ENCODE measurements around the gene ADGRL1.

ADGRL1 gene

GRCh38 chr19:14107581-14108461 lies 98.1 kb downstream of the ADGRL1 start:
- DNase-seq = no peak

- DNase-seq = no peak
These were observed 99.1 kb downstream of the ADGRL1 start for GRCh38 chr19:14106840-14107239.

GRCh38 chr19:14105680-14106079 lies 100.3 kb downstream of the ADGRL1 start:
- DNase-seq = no peak

GRCh38 chr19:14103310-14103709 lies 102.7 kb downstream of the ADGRL1 start:
- DNase-seq = no peak

GRCh38 chr19:14102756-14103155 lies 103.2 kb downstream of the ADGRL1 start:
- no peak for DNase-seq

- no peak for DNase-seq
These were observed 103.8 kb downstream of the ADGRL1 start for GRCh38 chr19:14102102-14102696.

- no peak for DNase-seq
These were observed 104.9 kb downstream of the ADGRL1 start for GRCh38 chr19:14101003-14101545.
